ENCODE results near the gene ENG.

GRCh38 chr9:127868278-127868902, 13.9 kb upstream of the ENG start:
- TF ChIP-seq POLR2A (IDR thresholded peaks at IDR 0.05; ENCODE audit: low read depth, low read length) (no peak), POLR2AphosphoS5 (IDR thresholded peaks at IDR 0.05; ENCODE audit: low read depth, low read length) (no peak)
